Ecto neural progenitor cell (in vitro differentiated cells): ENCODE results near the gene CCNF.
"Not testable (repeated sequence)": the region's sequence is repeated elsewhere in the genome, so short reads cannot be mapped to it uniquely, and the experiment has no call there.

Experiments used
- DNase-seq: peaks from one replicate; pipeline ENCODE4 v3.0.0-alpha.2; 2018; ENCODE audit warnings: low spot score

The CCNF gene

DNA sequence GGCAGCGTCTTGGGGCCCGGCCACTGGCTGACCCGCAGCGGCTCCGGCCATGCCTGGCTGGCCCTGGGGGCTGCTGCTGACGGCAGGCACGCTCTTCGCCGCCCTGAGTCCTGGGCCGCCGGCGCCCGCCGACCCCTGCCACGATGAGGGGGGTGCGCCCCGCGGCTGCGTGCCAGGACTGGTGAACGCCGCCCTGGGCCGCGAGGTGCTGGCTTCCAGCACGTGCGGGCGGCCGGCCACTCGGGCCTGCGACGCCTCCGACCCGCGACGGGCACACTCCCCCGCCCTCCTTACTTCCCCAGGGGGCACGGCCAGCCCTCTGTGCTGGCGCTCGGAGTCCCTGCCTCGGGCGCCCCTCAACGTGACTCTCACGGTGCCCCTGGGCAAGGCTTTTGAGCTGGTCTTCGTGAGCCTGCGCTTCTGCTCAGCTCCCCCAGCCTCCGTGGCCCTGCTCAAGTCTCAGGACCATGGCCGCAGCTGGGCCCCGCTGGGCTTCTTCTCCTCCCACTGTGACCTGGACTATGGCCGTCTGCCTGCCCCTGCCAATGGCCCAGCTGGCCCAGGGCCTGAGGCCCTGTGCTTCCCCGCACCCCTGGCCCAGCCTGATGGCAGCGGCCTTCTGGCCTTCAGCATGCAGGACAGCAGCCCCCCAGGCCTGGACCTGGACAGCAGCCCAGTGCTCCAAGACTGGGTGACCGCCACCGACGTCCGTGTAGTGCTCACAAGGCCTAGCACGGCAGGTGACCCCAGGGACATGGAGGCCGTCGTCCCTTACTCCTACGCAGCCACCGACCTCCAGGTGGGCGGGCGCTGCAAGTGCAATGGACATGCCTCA, 42.6 kb downstream of the CCNF start:
- DNase-seq, result peak; percentile 64

- DNase-seq, result no peak
Observed at GRCh38 chr16:2472488-2472864, 43.2 kb downstream of the CCNF start.

DNA sequence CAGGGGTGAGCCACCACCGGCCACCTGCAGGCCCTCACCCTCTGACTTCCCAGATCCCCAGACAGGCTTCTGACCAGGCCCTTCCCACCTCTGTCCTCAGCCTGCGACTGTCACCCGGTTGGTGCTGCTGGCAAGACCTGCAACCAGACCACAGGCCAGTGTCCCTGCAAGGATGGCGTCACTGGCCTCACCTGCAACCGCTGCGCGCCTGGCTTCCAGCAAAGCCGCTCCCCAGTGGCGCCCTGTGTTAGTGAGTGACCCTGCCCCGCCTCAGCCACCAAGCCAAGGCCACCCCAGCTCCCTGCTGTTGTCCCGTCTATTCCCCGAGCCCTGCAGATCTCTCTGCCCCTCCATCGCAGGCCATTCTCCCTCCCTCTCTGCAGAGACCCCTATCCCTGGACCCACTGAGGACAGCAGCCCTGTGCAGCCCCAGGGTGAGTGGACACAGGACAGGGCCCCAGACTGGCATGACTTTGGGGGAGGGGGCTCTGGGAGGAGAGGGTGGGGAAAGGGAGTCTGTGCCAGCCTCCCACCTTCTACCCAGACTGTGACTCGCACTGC, 43.7 kb downstream of the CCNF start:
- DNase-seq, result no peak

GRCh38 chr16:2473446-2473926, 44.2 kb downstream of the CCNF start:
- DNase-seq, result no peak

- peak; percentile 72 for DNase-seq
Observed at GRCh38 chr16:2473999-2474876, 45.0 kb downstream of the CCNF start.

DNA sequence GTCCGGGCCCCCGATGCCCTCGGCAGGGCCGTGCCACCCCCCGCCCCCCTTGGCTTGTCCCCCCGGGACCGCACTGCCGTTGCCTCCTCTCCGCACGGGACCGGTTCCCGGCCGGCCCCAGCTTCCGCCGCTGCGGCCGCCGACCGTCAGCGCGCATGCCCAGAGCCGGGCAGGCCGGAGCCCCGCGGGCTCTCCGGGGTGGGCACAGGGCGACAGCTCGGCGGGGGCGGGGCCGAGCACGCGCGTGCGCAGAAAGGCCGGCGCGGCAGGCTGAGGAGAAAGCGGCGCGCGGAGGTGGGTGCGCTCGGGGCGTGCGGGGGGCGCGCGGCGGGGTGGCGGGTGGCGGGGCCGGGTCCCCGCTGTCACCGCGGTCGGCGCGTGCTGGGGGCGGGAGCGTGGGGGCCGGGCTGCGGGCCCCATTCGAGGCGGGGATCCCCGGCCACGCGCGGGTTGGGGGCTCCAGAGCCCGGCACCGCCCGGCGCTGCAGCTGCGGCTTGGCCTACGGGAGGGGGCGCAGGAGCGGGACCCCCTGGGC, 45.7 kb downstream of the CCNF start, which contains the start of gene TBC1D24:
Gene TBC1D24, plus strand, starts transcription at position 251 of the 536 bp plus-strand sequence. CDS start 21,022 bp downstream, outside the sequence.
- peak; percentile 94 for DNase-seq

- no peak for DNase-seq
Observed at GRCh38 chr16:2475413-2476344, 46.4 kb downstream of the CCNF start.

GRCh38 chr16:2476345-2476720, 47.1 kb downstream of the CCNF start:
- DNase-seq, result no peak

- DNase-seq, result no peak
Observed at GRCh38 chr16:2476741-2477140, 47.5 kb downstream of the CCNF start.

DNA sequence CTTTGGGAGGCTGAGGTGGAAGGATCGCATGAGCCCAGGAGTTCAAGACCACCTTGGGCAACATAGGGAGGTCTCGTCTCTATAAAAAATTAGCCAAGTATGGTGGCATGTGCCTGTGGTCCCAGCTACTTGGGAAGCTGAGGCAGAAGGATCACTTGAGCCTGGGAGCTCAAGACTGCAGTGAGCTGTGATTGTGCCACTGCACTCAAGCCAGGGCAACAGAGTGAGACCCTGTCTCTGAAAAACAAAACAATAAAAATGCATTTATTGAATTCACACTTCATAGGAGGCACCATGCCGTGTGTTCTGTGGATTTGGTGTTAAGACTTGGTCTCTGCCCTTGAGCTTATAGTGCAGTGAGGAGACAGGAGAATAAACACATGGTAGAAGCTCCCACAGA, 48.1 kb downstream of the CCNF start:
- DNase-seq, result no peak

DNA sequence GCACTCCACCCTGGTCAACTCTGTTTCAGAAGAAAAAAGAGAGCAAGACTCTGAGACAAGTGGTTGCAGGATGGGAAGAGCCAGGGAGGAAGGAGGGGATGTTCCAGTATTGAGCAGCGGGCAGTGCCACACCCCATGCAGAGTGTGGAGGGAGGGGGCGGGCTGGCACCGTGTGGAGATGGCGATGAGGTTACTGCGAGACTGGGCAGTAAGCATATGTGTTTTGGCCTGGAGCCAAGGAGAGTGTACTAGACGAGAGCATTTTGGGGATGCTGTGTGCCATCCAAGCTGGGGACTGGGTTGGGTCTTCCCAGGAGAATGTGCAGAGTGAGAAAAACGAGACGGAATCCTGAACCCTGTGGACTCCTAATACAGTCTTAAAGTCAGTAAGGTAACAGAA, 49.0 kb downstream of the CCNF start:
- no peak for DNase-seq

- not testable (repeated sequence) for DNase-seq
Observed at GRCh38 chr16:2479996-2480395, 50.7 kb downstream of the CCNF start.

GRCh38 chr16:2480948-2481347, 51.7 kb downstream of the CCNF start:
- no peak for DNase-seq

- no peak for DNase-seq
Observed at GRCh38 chr16:2481676-2482075, 52.4 kb downstream of the CCNF start.

- DNase-seq, result no peak
Observed at GRCh38 chr16:2482249-2482648, 53.0 kb downstream of the CCNF start.

DNA sequence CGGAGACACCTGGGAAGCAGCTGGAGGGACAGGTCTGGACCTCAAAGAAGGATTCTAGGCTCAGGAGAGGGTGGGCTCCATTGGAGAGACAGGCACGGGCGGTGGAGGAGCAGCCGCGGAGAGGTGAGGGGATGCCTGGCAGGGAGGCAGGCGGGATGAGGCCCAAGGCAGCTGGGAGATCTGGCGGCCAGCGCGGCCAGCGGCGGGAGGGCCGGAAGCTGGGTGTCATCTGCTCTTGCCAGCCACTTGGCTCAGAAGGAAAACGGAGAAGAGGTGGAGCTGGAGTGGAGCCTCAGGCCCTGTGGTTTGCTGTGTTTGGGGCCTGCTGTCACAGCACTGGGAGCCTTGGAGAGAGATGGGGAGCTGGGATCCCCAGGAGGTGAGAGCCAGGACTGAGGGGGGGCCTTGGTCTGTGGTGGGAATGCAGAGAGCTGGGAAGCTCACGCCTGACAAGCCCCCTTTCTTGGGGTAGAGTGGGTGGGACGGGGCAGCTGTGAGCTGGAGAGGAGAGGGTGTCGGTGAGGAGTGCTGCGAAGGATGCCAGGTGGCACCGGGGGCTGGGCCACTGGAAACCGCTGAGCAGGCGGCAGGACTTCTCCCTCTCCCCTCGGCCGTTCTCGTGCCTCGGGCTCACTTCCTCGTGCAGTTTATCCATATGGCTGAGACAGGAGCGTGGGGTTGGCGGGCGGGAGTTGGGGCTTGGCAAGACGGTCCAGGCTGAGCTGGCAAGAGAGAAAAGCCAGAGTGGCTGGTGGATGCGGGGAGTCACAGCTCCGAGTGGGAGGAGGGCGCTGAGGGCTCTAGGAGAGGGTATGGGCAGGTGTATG, 53.7 kb downstream of the CCNF start:
- DNase-seq, result no peak

GRCh38 chr16:2483939-2484897, 55.0 kb downstream of the CCNF start:
- DNase-seq, result no peak

DNA sequence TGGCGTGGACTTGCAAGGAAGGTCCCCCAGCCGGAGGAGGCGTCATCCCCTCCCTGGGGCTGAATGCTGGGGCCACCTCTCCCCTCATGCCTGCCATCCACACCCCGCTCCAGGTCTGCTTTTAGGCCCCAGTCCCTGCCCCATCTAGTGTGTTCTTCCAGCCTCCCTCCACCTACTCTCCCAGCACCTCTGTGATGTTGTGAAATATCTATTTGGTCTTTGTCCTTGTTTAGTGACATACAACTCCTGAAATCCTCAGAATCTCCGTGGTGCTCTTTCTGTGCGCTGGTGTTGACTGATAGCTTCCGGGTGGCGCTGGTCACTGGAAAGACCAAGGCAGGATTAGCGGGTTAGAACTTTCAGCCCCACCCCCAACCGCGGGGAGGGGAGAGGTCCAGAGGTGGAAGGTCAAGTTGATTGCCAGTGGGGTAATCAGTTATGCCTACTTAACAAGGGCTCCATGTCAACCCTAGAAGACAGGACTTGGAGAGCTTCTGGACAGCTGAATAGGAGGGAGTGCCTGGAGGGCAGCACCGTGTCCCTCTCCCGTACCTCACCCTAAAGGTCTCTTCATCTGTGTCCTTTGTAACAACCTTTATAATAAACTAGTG, 55.8 kb downstream of the CCNF start:
- no peak for DNase-seq
